NT2/D1 (cell line): ENCODE measurements around the gene TLCD2.

Source experiments
- SUZ12 ChIP-seq: IDR thresholded peaks from 2 replicates; pipeline ENCODE4 v1.6.1; 2011; ENCODE audit not compliant: insufficient read length, insufficient read depth; ENCODE audit errors: extremely low read depth
- YY1 ChIP-seq: IDR thresholded peaks from 2 replicates; pipeline ENCODE4 v1.6.1; 2011; ENCODE audit not compliant: insufficient read length, insufficient read depth

GRCh38 chr17:1729966-1730325 lies 19.8 kb upstream of the TLCD2 start:
- no peak for TF ChIP-seq YY1
- TF ChIP-seq SUZ12: no peak
